Thyroid gland (tissue), 4 donors: ENCODE measurements around the gene SMAD3.

ENCODE experiments used
- CTCF ChIP-seq, 6 experiments: fragments of 200-600 bp in 3 of 6; fragments of 450-650 bp in 3 of 6; sonication (generic) in 3 of 6; IDR thresholded peaks; one replicate each; pipeline ENCODE4 v1.5.1; 2016 to 2019; ENCODE audit warnings: antibody characterized with exemption in 6 of 6, mild to moderate bottlenecking in 2 of 6, inconsistent platforms in 1 of 6, moderate library complexity in 1 of 6
- POLR2A ChIP-seq, 2 donors: fragments of 450-650 bp; IDR thresholded peaks; one replicate each; pipeline ENCODE4 v1.6.1; 2017; ENCODE audit warnings: antibody characterized with exemption in 2 of 2, mild to moderate bottlenecking in 2 of 2, moderate library complexity in 1 of 2

- TF ChIP-seq POLR2A (IDR thresholded peaks at IDR 0.05) (no peak), CTCF (IDR thresholded peaks at IDR 0.05) (no peak)
These were observed 28.8 kb downstream of the SMAD3 start for GRCh38 chr15:67094001-67094826.
